Measurements from ENCODE around the gene DDX53. TPM values are rescaled to one million over a fixed set of nuclear protein-coding genes. Genes with fewer than 3 reads are reported as not detected.

DDX53 gene
- not detected in 2 replicates for total RNA-seq (2014; rRNA removed; shearing (Covaris generic))

DNA sequence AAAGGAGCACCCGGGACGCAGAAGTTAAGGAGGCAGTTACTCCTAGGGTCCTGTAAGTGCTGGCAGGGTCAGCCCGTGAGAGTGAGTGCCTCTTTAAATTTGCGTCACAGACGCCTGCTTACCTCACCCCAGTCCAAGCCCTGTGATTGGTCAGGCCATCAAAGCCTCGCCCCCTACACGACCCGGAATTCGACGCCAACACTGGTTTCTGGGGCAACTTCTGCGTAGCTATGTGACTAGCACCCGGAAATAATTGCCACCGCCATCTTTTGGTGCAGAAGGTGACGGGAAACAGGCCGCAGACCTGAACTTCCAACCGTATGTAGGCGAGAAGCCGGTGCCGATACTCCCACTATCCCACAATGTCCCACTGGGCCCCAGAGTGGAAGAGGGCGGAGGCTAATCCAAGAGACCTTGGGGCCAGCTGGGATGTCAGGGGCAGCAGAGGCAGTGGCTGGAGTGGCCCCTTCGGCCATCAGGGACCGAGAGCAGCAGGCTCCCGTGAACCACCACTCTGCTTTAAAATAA, at the start of gene DDX53:
Gene DDX53 (plus strand): TSS at position 265 of the 528 bp plus-strand sequence. CDS start 98 bp downstream, at position 363.
- no peak for DNase-seq (ENCODE audit: low read depth)

DNA sequence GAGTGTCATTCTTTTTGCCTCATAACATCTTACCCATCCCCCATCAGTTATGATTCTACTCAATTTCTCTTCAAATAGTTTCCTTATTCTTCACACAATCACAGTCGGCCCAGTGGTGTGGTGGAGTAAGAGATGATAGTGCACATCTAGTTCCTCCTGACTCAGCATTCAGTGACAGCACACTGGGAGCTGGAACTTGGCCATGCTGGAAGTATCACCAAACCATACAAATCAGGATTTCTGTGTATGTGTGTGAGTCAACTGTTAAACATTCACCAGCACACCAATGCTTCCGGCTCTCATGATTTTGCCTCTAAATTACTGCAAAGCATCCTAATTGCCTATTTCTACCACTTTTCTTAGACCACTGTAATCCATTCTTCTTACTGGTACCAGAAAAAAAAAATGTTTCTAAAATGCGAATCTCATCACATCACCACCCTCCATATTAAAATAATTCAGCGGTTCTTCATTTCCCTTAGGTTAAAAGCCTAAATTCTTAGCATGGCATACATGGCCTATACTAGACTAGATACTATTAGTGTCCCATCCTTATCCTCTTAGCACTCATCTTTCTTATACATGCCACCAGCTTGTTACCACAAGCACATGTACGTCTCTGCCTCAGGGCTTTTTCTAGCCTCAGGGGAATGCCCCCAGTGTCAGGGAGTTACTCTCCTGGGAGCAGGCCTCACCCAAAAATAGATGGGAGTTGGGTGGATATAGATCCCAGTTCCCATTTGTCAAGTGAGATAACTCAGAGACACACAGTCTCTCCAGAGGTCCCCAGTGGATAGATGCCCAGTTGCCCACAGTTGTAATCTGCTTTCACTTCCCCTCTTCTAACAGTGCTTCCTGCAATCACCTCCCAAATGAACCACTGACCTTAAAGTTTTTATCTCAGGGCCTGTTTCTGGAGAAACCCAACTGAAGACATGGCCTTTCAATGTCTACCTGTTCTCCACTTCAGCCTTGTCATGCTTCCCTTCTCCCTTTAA, 49.2 kb upstream of the DDX53 start:
- DNase-seq (ENCODE audit: low read depth), result peak; percentile 89

GRCh38 chrX:22952010-22952409, 47.8 kb upstream of the DDX53 start:
- DNase-seq (ENCODE audit: low read depth), result peak; percentile 66

GRCh38 chrX:22958250-22958649, 41.5 kb upstream of the DDX53 start:
- no peak for DNase-seq (ENCODE audit: low read depth)

- no peak for DNase-seq (ENCODE audit: low read depth)
Observed at GRCh38 chrX:22959204-22959920, 40.4 kb upstream of the DDX53 start.

DNA sequence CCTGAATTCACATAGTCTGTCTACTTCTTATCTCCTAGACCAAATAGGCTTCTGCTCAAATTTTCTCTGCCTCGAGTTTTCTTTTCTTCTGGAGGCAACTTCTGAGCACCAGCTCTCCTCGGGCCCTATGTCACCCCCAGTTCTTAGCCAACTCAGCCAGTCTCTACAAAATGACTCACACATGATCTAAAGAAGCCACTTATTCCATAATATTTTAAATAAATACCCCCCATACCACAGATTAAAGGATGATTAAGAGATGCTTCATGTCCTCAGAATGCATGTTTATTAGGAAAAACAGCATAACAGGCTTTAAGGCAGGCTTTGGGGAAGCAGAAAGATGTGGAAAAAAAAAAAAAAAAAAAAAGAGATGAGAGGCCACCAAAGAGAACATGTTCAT, 36.6 kb upstream of the DDX53 start:
- no peak for DNase-seq (ENCODE audit: low read depth)

- no peak for DNase-seq (ENCODE audit: low read depth)
Observed at GRCh38 chrX:22968494-22968893, 31.3 kb upstream of the DDX53 start.

- DNase-seq (ENCODE audit: low read depth), result no peak
Observed at GRCh38 chrX:22969411-22969810, 30.3 kb upstream of the DDX53 start.

- no peak for DNase-seq (ENCODE audit: low read depth)
Observed at GRCh38 chrX:22970861-22971260, 28.9 kb upstream of the DDX53 start.

DNA sequence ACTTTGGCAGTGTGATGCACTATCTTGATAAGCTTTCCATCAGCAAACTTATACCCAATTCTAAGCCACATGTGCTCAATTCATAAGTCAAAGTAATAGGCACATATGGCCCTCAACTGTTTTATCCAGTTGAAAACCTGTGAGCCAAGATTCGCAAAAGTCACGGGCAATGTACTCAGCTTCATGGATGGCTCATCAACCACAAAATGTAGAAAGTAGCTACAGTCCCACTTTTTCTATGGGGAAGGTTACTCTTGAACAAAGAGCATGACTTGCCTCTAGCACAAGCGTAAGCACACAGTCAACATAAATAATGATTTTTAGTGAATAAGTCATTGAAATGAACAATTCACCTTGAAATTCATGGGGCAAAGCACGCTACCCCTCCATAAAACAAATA, 25.1 kb upstream of the DDX53 start:
- DNase-seq (ENCODE audit: low read depth), result no peak

DNA sequence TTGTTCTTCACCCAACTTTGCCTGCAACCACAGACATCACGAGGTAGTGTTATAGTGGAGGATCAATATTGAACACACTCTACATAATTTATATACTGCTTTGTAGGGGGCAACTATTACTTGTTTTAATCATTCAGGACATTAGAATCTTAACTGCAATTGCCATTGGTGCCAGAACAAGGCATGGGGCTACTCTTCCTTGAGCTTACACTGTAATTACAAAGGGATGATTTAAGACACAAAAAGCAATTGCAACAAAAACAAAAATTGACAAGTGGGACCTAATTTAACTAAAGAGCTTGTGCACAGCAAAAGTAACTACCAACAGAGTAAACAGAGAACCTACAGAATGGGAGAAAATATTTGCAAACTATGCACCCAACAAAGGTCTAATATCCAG, 24.0 kb upstream of the DDX53 start:
- no peak for DNase-seq (ENCODE audit: low read depth)

GRCh38 chrX:22985958-22986357, 13.8 kb upstream of the DDX53 start:
- no peak for DNase-seq (ENCODE audit: low read depth)

- DNase-seq (ENCODE audit: low read depth), result no peak
Observed at GRCh38 chrX:22987452-22987851, 12.3 kb upstream of the DDX53 start.

DNA sequence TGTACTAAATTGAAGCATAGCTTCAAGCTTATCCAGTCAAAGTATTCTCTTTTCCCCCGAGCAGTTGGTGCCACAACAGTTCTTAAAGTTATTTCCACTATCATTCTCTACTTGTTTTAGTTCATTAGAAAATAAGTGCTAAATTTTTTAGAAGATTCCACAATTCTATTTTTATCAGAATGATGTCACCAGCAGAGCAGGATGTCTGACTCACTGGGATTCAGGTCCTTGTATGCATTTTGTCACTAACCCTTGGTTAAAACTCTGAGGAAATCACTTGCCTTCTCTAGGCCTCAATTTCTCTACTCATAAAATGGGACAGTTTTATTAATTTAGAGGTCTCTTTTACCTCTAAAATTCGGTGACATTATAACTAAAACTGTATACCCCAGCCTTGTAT, 3.4 kb downstream of the DDX53 start:
- DNase-seq (ENCODE audit: low read depth), result peak; percentile 0

DNA sequence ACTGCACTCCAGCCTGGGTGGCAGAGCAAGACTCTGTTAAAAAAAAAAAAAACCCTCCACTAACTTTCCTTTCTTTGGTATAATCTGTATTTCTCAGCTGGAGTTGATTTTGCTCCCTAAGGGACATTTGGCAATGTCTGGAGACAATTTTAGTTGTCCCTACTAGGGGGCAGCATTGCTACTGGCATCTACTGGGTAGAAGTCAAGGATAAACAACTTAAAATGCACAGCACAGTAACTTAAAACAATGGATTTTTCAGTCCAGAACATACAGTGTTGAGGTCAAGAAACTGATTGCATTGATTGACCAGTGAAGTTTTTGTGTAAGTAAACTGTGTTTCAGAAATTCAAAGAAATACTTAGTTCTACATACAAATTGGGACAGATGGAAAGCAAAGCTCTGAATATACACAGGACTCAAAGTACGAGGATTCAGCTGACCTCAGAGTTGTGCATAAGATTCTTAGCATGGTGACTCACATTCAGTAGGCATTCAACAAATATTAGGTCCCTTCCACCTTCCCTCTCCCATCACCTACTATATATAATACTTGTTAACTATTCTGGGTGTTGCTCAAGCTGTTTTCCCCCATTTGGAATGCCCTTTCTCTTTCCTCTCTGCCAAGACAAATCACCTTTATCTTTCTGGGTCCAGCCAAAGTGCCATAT, 8.8 kb downstream of the DDX53 start:
- peak; percentile 1 for DNase-seq (ENCODE audit: low read depth)

GRCh38 chrX:23012162-23012561, 12.4 kb downstream of the DDX53 start:
- DNase-seq (ENCODE audit: low read depth), result no peak

DNA sequence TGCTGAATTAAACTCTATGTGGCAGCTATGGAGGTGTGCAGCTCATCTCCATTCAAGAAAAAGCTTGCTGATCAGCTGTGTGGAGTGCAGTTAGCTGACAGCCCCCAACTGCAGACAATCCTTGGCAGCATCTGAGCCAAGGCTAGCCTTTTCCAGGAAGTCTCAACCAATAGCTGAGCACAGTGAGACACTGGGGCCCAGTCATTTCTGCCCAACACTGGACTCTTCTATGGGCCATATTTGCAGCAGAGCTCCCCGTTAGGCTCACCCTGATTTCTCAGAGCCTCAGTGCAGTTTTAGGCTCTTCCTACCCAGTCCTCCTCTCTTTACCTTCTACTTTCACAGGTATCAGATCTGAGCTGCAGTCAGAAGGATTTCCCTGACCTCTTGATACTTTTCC, 12.9 kb downstream of the DDX53 start:
- DNase-seq (ENCODE audit: low read depth), result no peak

DNA sequence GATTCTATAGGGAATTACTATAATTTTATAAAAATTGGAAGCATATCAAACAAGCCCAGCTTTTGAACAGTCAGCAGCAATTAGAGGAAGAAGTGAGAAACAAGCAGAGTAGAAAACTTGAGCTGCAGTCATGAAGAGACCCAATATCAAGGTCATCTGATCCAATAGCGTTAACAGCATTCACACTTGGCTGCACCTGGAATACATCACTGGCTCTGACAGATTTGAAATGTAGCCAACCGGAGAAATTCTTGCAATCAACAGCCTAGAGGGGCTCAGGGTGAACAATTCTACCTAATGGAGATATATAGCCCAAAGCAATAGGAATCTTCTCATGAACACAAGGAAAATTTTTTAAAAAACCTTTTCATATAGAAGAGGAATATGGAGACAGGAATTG, 13.6 kb downstream of the DDX53 start:
- DNase-seq (ENCODE audit: low read depth), result no peak

- DNase-seq (ENCODE audit: low read depth), result no peak
Observed at GRCh38 chrX:23031600-23031999, 31.8 kb downstream of the DDX53 start.

DNA sequence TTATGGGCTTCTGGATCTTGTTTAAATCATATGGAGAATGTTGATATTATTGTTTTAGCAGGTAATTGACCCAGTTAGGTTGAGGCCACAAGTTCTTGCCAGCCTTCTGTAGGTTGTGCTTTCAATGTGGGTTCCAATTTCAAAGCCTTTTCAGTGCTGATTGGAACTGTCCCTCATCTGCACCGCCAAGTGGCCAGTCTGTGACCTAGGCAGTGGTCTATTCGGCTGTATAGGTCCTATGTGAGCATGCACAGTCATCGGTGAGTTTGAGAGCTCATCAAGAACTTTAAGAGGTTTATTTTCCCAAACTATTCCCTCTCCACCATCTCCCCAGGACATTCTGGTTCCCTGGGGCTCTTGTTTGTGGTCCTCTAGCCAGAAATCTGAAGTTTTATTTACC, 35.7 kb downstream of the DDX53 start:
- DNase-seq (ENCODE audit: low read depth), result no peak

DNA sequence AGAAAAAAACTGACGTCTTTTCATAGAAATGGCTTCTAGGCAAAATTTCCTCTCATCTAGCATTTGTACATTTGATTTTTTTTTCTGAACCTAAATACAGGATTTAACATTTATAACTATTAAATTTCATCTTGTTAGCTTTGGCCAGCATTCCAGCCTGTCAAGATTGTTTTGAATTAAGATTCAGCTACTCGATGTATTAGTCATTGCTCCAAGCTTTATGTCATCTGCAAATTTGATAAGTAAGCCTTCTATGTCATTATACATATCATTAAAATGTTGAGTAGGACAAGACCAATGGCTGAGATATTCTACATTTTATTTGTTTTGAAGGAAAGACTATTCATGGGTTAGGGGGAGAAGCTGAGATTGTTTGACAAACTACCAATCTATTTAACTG, 46.7 kb downstream of the DDX53 start:
- no peak for DNase-seq (ENCODE audit: low read depth)
